HEK293T (cell line): ENCODE data around the gene PTGR1.

Source experiments
- FOXA1 ChIP-seq: fragments of 450-650 bp; IDR thresholded peaks from 2 replicates; pipeline ENCODE4 v1.6.1; 2016; ENCODE audit warnings: mild to moderate bottlenecking
- FOXM1 ChIP-seq: fragments of 450-650 bp; IDR thresholded peaks from 2 replicates; pipeline ENCODE4 v1.6.1; 2017; ENCODE audit warnings: mild to moderate bottlenecking, borderline replicate concordance
- L3MBTL2 ChIP-seq: fragments of 450-650 bp; conservative IDR thresholded peaks from 2 replicates; pipeline ENCODE4 v1.6.1; 2016; ENCODE audit warnings: mild to moderate bottlenecking
- NFRKB ChIP-seq: fragments of 450-650 bp; IDR thresholded peaks from 2 replicates; pipeline ENCODE4 v1.6.1; 2016; ENCODE audit warnings: mild to moderate bottlenecking, moderate library complexity

GRCh38 chr9:111634860-111635259 is 35.4 kb upstream of the PTGR1 start:
- TF ChIP-seq NFRKB, result no peak
- TF ChIP-seq L3MBTL2, result no peak
- no peak for TF ChIP-seq FOXA1
- TF ChIP-seq FOXM1, result no peak
